Transverse colon (tissue), 4 donors: Measurements from ENCODE around the gene PC. TPM values are rescaled to one million over a fixed set of nuclear protein-coding genes. Genes with fewer than 3 reads are reported as not detected.

Experiments
- DNase-seq: peaks from one replicate; pipeline ENCODE4 v3.0.0-alpha.2; 2019
- H3K27ac ChIP-seq, 4 donors: fragments of 200-600 bp; sonication (generic); 2 replicates each; pipeline ENCODE4 v1.5.1; 2016 to 2018; ENCODE audit warnings: inconsistent platforms in 4 of 4
- H3K27me3 ChIP-seq: fragments of 200-600 bp; sonication (generic); 2 replicates; pipeline ENCODE4 v1.5.1; 2017; ENCODE audit warnings: inconsistent platforms
- H3K36me3 ChIP-seq, 4 donors: fragments of 200-600 bp; sonication (generic); 2 replicates each; pipeline ENCODE4 v1.5.1; 2017 to 2019; ENCODE audit warnings: inconsistent platforms in 4 of 4
- H3K4me1 ChIP-seq, 4 donors: fragments of 200-600 bp; sonication (generic); 2 replicates each; pipeline ENCODE4 v1.5.1; 2017 to 2020; ENCODE audit warnings: inconsistent platforms in 4 of 4
- H3K4me3 ChIP-seq, 4 donors: fragments of 200-600 bp; sonication (generic); 1 replicate in 1 of 4; 2 replicates in 3 of 4; pipeline versions ENCODE4 v1.5.1 to v1.6.1; 2017 to 2019; ENCODE audit warnings: inconsistent platforms in 4 of 4
- H3K9me3 ChIP-seq, 2 donors: fragments of 200-600 bp; sonication (generic); 2 replicates each; pipeline ENCODE4 v1.5.1; 2017 to 2019; ENCODE audit warnings: inconsistent platforms in 2 of 2
- EP300 ChIP-seq: sonication (generic); formaldehyde crosslinking; IDR thresholded peaks from one replicate; pipeline ENCODE4 v1.6.1; 2017; ENCODE audit warnings: antibody characterized with exemption, low read depth
- POLR2A ChIP-seq: fragments of 450-650 bp; IDR thresholded peaks from one replicate; pipeline ENCODE4 v1.6.1; 2016; ENCODE audit warnings: antibody characterized with exemption, mild to moderate bottlenecking, moderate library complexity
- POLR2AphosphoS5 ChIP-seq, 3 donors: sonication (generic); formaldehyde crosslinking; IDR thresholded peaks; one replicate each; pipeline ENCODE4 v1.6.1; 2016; ENCODE audit warnings: antibody characterized with exemption in 3 of 3
- WGBS, 2 donors: methylation state at CpG; one replicate each; pipeline ENCODE4 v1.1.5; 2018; ENCODE audit warnings: low coverage in 1 of 2; 5-methylcytosine and 5-hydroxymethylcytosine counted together
- in situ Hi-C, 4 donors: fragments of 200-750 bp; cut with MboI; loops; one replicate each; pipeline versions ENCODE4 v1.15.0 to v1.15.1; 2017; ENCODE audit warnings: low sequenced_read_pairs in 3 of 4, low pct_ligation_motif_present in 1 of 4, low pct_unique_long_range_greater_than_20kb in 1 of 4
- intact Hi-C: fragments of 100-400 bp; cut with DNase I; formaldehyde crosslinking; loops from one replicate; pipeline ENCODE4 v1.15.1; 2023; ENCODE audit warnings: low total_unique reads
- total RNA-seq, 4 donors: library from RNA; depleted of rRNA; stranded (reverse); fragments of >200 nt; gene quantifications; one replicate each; pipeline ENCODE4 v1.1.0, GENCODE V29; 2016
- TF ChIP-seq, protein P1 (sequence below), 5 experiments: fragments of 200-600 bp in 3 of 5; fragments of 450-650 bp in 2 of 5; sonication (generic) in 3 of 5; IDR thresholded peaks; 1 replicate in 2 of 5; 2 replicates in 3 of 5; pipeline ENCODE4 v1.5.1; 2016 to 2017; ENCODE audit warnings: antibody characterized with exemption in 5 of 5, inconsistent platforms in 3 of 5, mild to moderate bottlenecking in 2 of 5, moderate library complexity in 1 of 5

Gene PC
- total RNA-seq, 4 donors from 2014 or later, result 14.9 to 246 (median 38.1) TPM

DNA sequence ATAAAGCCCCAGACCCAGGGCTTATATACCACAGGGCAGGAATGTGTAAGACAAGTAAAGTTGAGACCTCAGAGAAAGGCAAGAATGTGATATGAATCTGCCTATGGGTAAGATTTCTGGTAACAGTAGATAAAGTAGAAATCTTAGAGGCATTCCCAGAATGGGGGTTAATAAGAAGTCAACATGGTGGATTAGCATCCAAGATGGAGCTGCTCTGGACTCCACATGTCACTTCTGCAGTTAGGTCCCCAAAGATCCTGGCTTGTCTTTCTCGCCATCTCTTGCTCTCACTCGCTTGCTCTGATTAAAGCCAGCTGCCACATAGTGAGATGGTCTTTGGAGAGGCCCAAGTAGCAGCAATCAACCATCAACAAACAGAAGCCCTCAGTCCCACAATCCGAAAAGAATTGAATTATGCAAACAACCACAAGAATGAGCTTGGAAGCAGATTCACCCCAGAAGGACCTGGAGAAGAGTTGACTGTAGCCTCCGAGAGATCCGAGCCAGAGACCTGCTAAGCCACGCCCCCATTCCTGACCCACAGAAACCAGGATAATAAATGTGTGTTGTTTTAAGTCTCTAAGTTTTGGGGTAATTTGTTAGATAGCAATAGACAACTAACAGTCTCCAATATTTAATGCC is 11.5 kb upstream of the PC start:
- Histone ChIP-seq H3K4me1 (peaks cover 0 to 17% (median 5%) of the 10 kb centered on the region in 4 donors), H3K9me3 (no peaks in the 10 kb centered on the region), H3K36me3 (no peaks in the 10 kb centered on the region), H3K4me3 (no peak overlapping the region), H3K27me3 (no peaks in the 10 kb centered on the region), H3K27ac (peak overlapping the region; percentile 26 to 74 (median 46))
- no peak for DNase-seq
- intact Hi-C loops (no loop called here), in situ Hi-C loops (no loop called here)
- WGBS, 2 donors, result 82 to 90% methylated on average over 4 to 6 of the region's 6 CpGs
- TF ChIP-seq EP300 (no peak), POLR2AphosphoS5 (IDR thresholded peaks at IDR 0.05) (no peak), POLR2A (no peak)
- TF ChIP-seq, protein P1, sequence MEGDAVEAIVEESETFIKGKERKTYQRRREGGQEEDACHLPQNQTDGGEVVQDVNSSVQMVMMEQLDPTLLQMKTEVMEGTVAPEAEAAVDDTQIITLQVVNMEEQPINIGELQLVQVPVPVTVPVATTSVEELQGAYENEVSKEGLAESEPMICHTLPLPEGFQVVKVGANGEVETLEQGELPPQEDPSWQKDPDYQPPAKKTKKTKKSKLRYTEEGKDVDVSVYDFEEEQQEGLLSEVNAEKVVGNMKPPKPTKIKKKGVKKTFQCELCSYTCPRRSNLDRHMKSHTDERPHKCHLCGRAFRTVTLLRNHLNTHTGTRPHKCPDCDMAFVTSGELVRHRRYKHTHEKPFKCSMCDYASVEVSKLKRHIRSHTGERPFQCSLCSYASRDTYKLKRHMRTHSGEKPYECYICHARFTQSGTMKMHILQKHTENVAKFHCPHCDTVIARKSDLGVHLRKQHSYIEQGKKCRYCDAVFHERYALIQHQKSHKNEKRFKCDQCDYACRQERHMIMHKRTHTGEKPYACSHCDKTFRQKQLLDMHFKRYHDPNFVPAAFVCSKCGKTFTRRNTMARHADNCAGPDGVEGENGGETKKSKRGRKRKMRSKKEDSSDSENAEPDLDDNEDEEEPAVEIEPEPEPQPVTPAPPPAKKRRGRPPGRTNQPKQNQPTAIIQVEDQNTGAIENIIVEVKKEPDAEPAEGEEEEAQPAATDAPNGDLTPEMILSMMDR (IDR thresholded peaks at IDR 0.05), result no peak

DNA sequence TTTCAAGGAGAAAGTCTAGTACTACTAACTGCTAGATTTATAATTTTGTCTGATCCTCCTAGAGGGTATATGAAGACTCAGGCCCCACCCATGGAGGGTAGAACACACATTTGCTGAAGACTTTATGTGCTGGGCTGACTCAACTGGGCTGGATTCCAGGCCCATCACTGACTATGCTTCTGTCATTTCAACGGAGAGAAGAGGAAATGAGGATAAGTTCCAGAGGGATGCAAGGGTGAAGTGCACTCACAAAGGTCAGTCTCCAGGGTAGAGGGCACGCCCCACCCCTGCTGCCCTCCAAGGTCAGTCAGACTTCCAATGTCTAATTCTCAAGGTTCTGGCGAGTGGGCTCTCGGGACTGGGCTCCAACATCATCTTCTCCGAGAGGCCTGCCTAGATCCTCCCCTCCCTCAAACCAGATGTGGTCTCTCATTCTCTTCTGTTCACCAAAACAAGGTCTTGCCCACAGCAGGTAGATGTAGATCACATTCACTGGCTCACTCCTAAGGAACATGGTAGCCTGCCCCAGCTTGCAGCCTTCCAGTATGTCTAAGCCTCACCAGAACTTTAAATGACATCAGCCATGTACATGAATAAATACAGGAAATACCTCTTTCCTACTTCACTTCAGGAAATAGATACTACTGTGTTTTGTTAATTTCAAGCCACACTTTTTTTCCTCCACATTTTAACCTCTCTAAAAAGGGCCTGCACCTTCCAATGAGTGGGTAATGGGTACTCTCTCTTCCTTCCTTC is 9.7 kb upstream of the PC start:
- DNase-seq, result no peak
- 65% methylated on average over 5 of the region's 5 CpGs; no CpG with 5 or more reads in 1 of the 2 donors for WGBS, 2 donors
- in situ Hi-C loops (no loop called here), intact Hi-C loops (no loop called here)
- TF ChIP-seq POLR2A (no peak), POLR2AphosphoS5 (IDR thresholded peaks at IDR 0.05) (no peak), EP300 (no peak)
- TF ChIP-seq, protein P1 (IDR thresholded peaks at IDR 0.05), result no peak
- Histone ChIP-seq H3K36me3 (no peaks in the 10 kb centered on the region), H3K27me3 (no peaks in the 10 kb centered on the region), H3K9me3 (no peaks in the 10 kb centered on the region), H3K4me3 (no peak overlapping the region), H3K27ac (peak overlapping the region in 3 of 4 donors; percentile 8 to 62 (median 20)), H3K4me1 (peaks cover 0 to 17% (median 5%) of the 10 kb centered on the region in 4 donors)

DNA sequence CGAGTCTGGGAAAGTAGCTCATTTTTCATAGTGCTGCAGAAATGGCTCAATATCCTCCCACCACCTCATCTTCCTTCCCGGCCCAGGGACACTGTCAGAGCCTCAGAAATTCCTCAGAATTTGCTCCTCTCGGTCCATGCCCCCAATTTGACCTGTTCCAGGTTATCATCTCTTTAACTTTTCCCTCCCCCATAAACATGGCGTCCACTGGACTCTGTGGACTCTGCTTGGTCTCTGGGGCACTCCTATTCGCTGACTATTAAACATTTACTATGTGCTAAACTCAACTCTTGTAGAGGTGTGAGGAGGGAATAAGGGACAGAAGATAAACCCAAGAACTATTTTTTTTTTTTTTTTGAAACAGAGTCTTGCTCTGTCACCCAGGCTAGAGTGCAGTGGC is 8.2 kb upstream of the PC start:
- H3K4me1 ChIP-seq, result peaks cover 0 to 17% (median 3%) of the 10 kb centered on the region in 4 donors
- WGBS, 2 donors, result 62 to 72% methylated on average over 5 of the region's 5 CpGs
- in situ Hi-C loops (no loop called here), intact Hi-C loops (no loop called here)
- TF ChIP-seq, protein P1 (IDR thresholded peaks at IDR 0.05), result no peak
- TF ChIP-seq EP300 (no peak), POLR2A (no peak), POLR2AphosphoS5 (IDR thresholded peaks at IDR 0.05) (no peak)
- H3K36me3 ChIP-seq, result no peaks in the 10 kb centered on the region
- no peaks in the 10 kb centered on the region for H3K27me3 ChIP-seq
- no peak for DNase-seq
- H3K27ac ChIP-seq, result peak overlapping the region in 1 of 4 donors; percentile 62
- no peaks in the 10 kb centered on the region for H3K9me3 ChIP-seq
- no peak overlapping the region for H3K4me3 ChIP-seq

DNA sequence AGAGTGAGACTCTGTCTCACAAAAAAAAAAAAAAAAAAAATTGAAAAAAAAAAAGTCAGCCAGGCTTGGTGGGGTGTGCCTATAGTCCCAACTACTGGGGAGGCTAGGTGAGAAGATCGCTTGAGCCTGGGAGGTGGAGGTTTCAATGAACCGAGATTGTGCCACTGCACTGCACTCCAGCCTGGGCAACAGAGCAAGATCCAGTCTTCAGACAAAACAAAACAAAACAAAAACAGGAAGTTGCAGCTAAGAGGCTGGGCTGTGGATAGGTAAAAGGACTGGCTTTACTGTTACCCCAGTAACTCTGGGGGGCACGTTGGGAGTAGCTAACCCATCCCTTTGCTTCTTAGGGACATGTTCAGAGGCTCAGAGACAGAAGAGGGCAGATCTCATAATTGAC is 6.3 kb upstream of the PC start:
- intact Hi-C loops, result no loop called here
- Histone ChIP-seq H3K4me3 (no peak overlapping the region), H3K36me3 (no peaks in the 10 kb centered on the region), H3K9me3 (no peaks in the 10 kb centered on the region), H3K4me1 (peaks cover 0 to 14% (median 0%) of the 10 kb centered on the region in 4 donors), H3K27ac (no peak overlapping the region), H3K27me3 (no peaks in the 10 kb centered on the region)
- in situ Hi-C loops, result no loop called here
- DNase-seq, result no peak
- TF ChIP-seq EP300, result no peak
- no peak for TF ChIP-seq POLR2AphosphoS5 (IDR thresholded peaks at IDR 0.05)
- TF ChIP-seq, protein P1 (IDR thresholded peaks at IDR 0.05), result no peak
- WGBS, 2 donors, result 69 to 74% methylated on average over 3 of the region's 3 CpGs
